HG03103 (cell line): ENCODE data around the gene CHST11.

Experiments used
- ATAC-seq: cut with Tn5 transposase; IDR thresholded peaks from one replicate; pipeline ENCODE4 v1.9.1; 2021; ENCODE audit warnings: low read depth; ENCODE audit not compliant: unreplicated experiment

Gene CHST11

DNA sequence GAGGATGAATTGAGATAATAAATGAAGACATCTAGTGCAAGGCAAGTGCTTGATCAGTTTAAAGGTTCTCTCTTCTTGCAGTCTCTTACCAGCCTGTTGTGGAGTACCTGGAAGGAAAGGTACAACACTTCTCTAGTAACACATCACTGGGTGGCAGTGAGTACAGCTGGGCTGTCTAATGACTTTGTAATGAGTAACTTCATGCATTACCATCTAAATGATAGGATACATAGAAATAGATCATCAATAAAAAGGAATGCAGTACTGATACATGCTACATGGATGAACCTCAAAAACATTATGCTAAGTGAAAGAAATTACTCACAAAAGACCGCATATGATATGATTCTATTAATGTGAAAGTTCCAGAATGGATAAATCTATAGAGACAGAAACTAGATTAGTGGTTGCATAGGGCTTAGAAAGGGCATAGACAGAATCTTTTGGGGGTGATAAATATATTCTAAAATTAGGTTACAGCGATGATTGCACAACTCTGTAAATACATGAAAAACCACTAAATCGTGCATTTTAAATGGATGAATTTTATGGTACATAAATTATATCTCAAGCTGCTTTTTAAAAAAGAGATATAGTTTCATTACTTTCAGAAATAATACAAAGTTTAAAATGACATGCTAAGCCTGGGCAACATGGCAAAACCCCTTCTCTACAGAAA, 224.4 kb downstream of the CHST11 start:
- ATAC-seq, result no peak

GRCh38 chr12:104682790-104683279, 226.1 kb downstream of the CHST11 start:
- ATAC-seq, result no peak

DNA sequence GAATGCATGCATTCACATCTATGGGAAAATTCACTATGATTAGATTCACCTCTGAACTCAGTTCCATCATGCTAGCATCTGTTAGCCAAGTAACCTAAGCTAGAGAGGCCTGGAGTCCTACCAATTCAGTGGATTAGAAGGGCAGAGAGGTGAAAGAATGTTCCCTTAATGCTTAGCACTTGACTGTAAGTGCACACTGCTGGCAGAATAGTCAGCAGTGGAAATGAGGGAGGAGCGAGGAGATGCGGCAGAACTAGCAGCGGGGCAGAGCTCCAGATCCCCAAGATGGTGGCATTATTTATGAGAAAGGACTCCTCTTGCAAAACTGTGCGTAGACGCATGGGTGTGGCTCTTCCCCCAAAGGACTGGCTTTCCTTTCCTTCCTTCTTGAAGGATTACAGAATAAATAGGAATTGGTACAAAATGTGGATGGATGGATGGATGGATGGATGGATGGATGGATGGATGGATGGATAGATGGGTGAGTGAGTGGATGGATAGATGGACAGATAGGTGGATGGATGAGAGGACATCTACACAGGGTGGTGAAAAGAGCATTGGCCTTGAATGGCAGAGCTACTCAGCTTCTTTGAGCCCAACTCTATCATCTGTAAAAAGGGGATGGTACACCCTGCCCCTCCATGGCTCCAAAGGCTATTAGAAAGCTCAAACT, 227.2 kb downstream of the CHST11 start:
- ATAC-seq, result no peak

GRCh38 chr12:104684884-104685283, 228.1 kb downstream of the CHST11 start:
- ATAC-seq, result no peak

GRCh38 chr12:104685366-104685765, 228.6 kb downstream of the CHST11 start:
- no peak for ATAC-seq

DNA sequence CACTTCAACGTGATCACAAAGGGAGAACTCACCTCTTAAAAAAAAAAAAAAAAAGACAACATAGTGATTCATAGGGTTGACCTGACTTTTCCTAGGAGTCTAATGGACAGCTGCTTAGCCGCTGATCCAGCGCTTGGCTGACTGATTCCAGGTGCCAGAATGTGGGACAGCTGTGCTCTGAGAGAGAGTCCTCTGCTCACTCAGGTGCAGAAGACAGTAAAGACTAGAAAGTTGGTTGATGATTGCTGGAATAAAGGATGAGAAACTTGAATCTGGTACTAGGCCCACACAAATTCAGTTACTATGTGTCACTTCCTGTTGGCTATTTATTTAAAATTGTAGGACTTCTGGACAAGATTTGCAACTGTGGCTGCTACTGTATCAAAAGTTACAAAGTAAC, 229.4 kb downstream of the CHST11 start:
- no peak for ATAC-seq

DNA sequence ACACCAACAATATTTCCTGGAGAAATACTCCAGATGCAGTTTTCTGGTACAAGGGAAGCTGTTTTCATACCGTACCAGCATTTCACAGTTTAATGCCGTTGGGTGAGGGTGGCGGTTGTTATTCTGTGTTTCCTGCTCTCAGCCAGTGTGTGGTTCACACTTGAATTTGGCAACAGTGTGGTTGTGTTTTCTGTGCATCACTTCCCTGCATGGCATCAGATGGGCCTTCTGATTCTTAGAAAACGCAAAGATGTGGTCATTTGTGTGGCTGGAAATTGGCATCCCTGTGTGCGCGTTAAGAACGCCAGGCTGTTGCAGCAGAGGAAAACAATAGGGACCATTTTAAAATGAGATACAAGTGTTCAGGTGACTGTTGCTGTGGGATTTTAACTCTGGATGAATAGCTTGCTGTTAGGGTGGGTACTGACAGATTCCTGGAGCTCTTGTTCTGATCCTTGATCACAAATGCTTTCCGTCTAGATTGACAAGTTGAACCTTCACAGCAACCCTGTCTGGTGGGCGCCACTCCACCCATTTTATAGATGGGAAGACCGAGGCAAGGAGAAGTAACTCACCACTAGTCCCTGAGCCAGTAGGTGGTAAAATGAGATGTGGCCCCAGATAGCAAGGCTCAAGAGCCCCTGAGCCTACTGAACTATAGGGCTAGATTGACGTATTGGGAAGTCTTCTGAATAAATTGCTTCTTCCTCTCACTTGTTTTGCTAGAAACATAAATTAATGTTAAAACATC, 231.2 kb downstream of the CHST11 start:
- ATAC-seq, result no peak

- no peak for ATAC-seq
These were observed 232.9 kb downstream of the CHST11 start for GRCh38 chr12:104689635-104690034.

GRCh38 chr12:104691721-104692556, 235.2 kb downstream of the CHST11 start:
- ATAC-seq, result no peak

GRCh38 chr12:104692557-104693218, 235.9 kb downstream of the CHST11 start:
- no peak for ATAC-seq

DNA sequence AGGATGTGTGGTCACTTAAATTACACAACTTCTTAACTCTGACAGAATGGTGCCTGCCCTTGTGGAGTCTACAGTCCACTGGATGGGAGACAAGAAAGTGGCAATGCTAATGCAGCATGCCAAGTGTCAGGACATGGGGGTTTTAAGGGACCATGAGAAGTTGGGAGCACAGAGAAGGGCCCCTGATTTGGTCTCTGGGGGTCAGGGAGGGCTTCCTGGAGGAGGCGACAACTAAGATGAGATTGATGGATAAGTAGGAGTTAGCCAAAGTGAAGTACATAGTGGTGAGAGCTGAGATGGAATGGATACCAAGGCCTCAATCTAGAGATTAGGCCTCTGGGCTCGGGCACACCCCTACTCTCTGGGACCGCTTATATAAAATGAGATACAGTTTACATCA, 236.7 kb downstream of the CHST11 start:
- no peak for ATAC-seq

GRCh38 chr12:104694161-104694560, 237.4 kb downstream of the CHST11 start:
- ATAC-seq, result no peak

DNA sequence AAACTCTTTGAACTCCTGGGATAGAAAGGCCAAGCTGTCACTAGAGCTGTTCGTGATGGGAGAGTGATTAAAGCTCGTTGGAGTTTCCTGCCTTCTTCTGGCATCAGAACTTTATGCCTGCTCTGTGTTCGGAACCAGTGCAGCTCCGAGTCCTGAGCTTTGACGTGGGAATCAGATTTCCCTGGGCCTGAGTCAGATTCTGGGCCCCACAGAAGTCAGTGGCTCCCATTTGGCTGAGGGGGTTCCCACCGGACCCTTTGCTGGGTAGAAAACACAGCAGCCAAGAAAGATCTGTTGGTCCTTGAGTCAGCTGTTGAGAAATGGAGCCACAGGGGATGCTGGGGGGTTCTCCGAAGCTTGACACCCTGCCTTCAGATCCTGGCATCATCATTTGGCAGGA, 238.0 kb downstream of the CHST11 start:
- no peak for ATAC-seq

DNA sequence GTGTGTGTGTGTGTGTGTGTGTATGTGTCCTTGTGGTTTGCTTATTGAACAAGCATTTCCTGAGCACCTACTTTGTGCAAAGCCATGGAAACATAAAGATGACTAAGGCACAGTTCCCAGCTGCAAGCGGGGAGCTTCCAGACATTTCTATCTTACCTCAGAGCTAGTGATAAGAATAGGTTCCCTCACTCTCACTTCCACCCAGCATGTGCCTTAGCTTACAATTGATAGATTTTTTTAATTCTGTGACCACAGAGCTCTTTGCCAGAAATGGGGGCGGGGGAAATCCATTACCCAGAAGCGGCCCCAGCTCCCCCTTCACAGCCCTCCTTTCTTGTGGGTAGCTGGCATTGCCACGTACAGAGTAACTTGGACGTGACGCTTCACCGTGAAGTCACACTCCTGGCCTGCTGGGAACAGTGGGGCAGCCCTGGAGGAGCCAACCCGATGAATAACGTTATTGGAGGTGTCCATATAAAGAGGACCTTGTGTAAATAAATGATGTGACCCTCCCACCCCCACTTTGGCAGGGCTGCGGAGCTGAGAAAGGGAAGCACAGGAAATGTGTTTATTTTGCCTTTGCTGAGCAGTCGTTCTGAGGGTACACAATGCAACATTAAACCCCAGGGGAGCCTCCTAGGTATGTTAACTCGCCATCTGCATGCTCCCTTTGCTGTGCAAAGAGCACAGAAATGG, 238.9 kb downstream of the CHST11 start:
- no peak for ATAC-seq

DNA sequence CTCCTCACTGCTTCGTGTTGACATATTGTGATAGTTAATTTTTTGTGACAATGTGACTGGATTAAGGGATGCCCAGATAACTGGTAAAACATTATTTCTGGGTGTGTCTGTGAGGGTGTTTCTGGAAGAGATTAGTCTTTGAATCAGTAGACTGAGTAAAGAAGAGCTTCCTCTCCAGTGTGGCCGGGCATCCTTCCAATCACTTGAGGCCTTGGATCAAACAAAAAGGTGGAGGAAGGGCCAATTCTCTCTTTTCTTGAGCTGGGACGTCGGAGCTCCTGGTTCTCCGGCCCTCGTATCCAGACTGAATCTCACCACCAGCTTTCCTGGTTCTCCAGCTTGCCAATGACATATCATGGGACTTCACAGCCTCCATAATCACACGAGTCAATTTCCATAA, 240.4 kb downstream of the CHST11 start:
- no peak for ATAC-seq

GRCh38 chr12:104698871-104699270, 242.1 kb downstream of the CHST11 start:
- ATAC-seq, result no peak

- ATAC-seq, result peak; percentile 57
These were observed 242.9 kb downstream of the CHST11 start for GRCh38 chr12:104699489-104700190.

- ATAC-seq, result no peak
These were observed 243.6 kb downstream of the CHST11 start for GRCh38 chr12:104700324-104700723.

DNA sequence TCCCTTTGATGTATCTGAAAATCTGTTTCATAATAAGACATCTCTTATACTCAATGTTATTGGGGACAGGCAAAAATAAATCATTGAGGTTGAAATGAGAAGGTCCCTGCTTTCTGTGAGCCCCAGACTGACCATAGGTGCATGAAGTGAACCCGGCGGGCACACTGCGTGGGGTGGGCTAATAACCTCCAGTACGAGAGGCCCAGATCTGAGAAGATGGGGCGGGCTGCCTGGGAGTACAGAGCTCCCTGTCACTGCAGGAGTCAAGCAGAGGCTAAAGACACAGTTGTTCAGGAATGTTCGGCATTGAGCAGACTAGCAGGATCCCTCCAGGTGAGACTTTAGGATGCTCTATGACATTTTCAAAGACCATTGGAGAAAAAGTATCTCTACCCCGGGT, 244.6 kb downstream of the CHST11 start:
- ATAC-seq, result no peak
